Progenitor cell of endocrine pancreas (in vitro differentiated cells): Measurements from ENCODE around the gene ITGA2. TPM values are rescaled to one million over a fixed set of nuclear protein-coding genes. Genes with fewer than 3 reads are reported as not detected.

Source experiments
- DNase-seq: peaks from one replicate; pipeline ENCODE4 v3.0.0; 2021; ENCODE audit warnings: low spot score; ENCODE audit not compliant: unreplicated experiment
- H3K27ac Mint-ChIP-seq: 2 replicates; pipeline ENCODE4 v1.8.0; 2021; ENCODE audit warnings: mild to moderate bottlenecking, moderate library complexity, mixed read lengths
- H3K27me3 Mint-ChIP-seq: 2 replicates; pipeline ENCODE4 v1.8.0; 2021; ENCODE audit warnings: mixed read lengths
- H3K36me3 Mint-ChIP-seq: 2 replicates; pipeline ENCODE4 v1.8.0; 2022; ENCODE audit warnings: mixed read lengths; ENCODE audit not compliant: insufficient read depth
- H3K4me1 Mint-ChIP-seq: 2 replicates; pipeline ENCODE4 v1.8.0; 2021; ENCODE audit warnings: low read depth, mixed read lengths
- H3K4me3 Mint-ChIP-seq: 2 replicates; pipeline ENCODE4 v1.8.0; 2021; ENCODE audit warnings: low read depth, mild to moderate bottlenecking, moderate library complexity, mixed read lengths
- H3K9me3 Mint-ChIP-seq: 2 replicates; pipeline ENCODE4 v1.8.0; 2021; ENCODE audit warnings: low read depth, mixed read lengths
- total RNA-seq: library from RNA; stranded (reverse); gene quantifications from 2 replicates; pipeline ENCODE4 v1.2.1, GENCODE V29; 2021
- TF ChIP-seq, protein P1 (sequence below): fragments of 200-600 bp; sonication (generic); IDR thresholded peaks from one replicate; pipeline ENCODE4 v1.5.0; 2021; ENCODE audit warnings: antibody characterized with exemption, mild to moderate bottlenecking; ENCODE audit not compliant: unreplicated experiment

ITGA2 gene
- total RNA-seq, 1 donor from 2014 or later, result 5.1 TPM

DNA sequence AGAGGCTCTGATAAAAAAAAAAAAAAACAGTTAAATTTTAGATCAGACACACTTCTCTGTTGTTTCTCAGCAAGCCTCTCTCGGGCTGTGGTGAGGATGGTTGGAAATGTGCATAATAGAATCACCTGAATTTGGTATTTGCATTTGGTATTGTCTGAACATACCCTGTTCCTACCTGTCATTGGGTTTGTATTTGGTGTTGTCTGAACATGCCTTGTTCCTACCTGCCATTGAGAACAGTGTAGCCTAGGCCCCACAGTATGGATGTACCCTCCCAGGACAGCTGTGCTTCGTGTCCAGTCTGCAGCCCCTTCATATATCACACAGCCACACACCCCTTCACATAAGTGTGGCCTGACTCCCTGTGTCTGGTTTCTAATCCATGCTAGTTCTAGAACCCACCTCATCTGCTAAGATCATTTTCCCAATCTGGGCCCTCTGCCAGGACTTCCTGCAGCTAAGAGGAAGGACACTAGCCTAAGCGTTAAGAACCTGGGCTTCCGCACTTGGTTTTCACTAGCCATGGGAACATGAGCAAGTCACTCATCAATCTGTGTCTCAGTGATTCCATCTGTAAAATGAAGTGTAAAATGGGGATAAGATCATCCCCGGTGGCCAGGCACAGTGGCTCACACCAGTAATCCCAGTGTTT lies 49.2 kb downstream of the ITGA2 start:
- TF ChIP-seq, protein P1, sequence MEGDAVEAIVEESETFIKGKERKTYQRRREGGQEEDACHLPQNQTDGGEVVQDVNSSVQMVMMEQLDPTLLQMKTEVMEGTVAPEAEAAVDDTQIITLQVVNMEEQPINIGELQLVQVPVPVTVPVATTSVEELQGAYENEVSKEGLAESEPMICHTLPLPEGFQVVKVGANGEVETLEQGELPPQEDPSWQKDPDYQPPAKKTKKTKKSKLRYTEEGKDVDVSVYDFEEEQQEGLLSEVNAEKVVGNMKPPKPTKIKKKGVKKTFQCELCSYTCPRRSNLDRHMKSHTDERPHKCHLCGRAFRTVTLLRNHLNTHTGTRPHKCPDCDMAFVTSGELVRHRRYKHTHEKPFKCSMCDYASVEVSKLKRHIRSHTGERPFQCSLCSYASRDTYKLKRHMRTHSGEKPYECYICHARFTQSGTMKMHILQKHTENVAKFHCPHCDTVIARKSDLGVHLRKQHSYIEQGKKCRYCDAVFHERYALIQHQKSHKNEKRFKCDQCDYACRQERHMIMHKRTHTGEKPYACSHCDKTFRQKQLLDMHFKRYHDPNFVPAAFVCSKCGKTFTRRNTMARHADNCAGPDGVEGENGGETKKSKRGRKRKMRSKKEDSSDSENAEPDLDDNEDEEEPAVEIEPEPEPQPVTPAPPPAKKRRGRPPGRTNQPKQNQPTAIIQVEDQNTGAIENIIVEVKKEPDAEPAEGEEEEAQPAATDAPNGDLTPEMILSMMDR, result no peak
- Mint-ChIP-seq H3K36me3 (no peaks in the 10 kb centered on the region), H3K27ac (no peak overlapping the region), H3K4me1 (no peaks in the 10 kb centered on the region), H3K4me3 (no peak overlapping the region), H3K27me3 (no peaks in the 10 kb centered on the region), H3K9me3 (no peaks in the 10 kb centered on the region)
- DNase-seq, result no peak

DNA sequence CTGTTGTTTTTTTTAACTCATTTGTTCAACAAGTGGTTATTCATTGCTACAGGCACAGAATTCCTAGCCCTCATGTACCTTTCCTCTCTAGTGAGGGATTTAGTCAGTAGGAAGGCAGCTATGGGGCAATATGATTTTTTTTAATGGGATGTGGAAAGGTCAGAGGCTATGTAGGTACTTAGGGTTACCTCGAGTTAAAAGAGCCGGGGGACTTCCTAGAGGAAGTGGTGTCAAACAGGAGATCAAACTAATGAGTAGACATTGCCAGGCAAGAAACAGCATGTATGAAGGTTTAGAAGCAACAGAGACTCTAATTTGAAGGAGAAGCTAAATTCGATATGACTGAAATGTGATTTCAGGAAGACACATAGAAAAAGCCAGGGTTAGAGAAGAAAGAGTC lies 50.7 kb downstream of the ITGA2 start:
- Mint-ChIP-seq H3K27me3 (no peaks in the 10 kb centered on the region), H3K4me1 (no peaks in the 10 kb centered on the region), H3K36me3 (no peaks in the 10 kb centered on the region), H3K27ac (no peak overlapping the region), H3K4me3 (no peak overlapping the region), H3K9me3 (no peaks in the 10 kb centered on the region)
- DNase-seq, result no peak
- TF ChIP-seq, protein P1, result no peak

DNA sequence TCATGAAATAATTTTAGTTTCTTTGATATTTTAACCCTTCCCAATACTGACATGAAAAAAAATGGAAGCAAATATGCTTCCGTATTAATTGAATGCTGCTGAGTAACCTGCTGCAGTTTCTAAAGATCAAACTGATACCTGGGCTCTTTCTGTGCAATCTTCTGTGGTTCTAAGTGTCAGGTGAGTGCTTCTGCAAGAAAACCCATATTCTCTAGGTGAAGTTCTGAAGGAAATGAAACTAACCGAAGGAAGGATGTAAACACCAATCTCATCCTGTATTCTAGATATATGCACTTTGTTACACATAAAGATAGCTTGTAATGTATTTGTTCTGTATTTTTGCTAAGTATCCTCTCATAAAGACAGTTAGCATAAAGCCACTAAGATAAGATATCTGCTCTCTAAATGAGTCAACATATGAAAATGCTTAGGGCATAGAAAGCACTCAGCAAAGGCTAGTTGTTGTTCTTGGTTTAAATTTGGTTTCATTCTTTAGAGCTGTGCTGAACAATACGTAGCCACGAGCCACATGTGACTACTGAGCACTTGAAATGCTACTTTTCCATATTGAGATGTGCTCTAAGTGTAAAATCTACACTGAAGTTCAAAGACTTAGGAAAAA lies 52.0 kb downstream of the ITGA2 start:
- DNase-seq, result no peak
- no peak overlapping the region for H3K27ac Mint-ChIP-seq
- H3K9me3 Mint-ChIP-seq, result no peaks in the 10 kb centered on the region
- no peaks in the 10 kb centered on the region for H3K4me1 Mint-ChIP-seq
- no peaks in the 10 kb centered on the region for H3K27me3 Mint-ChIP-seq
- no peaks in the 10 kb centered on the region for H3K36me3 Mint-ChIP-seq
- no peak overlapping the region for H3K4me3 Mint-ChIP-seq
- TF ChIP-seq, protein P1, result no peak

DNA sequence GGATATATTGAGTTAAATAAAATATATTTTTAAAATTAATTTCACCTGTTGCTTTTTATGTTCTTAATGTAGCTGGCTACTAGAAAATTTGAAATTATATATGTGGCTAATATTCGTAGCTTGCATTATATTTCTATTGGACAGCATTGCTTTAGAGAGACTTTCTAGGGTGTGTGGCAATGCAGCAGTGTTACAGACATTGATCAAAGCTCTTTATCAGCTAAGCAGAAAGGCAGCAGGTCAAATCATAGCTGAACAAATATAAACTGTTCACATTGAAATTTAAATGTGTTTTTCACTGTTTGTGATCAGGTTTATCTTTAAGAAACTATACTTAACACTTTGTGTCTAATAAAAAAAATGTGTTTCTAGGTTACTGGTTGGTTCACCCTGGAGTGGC lies 52.6 kb downstream of the ITGA2 start:
- no peaks in the 10 kb centered on the region for H3K36me3 Mint-ChIP-seq
- H3K4me1 Mint-ChIP-seq, result no peaks in the 10 kb centered on the region
- no peak for DNase-seq
- no peaks in the 10 kb centered on the region for H3K9me3 Mint-ChIP-seq
- TF ChIP-seq, protein P1, result no peak
- no peak overlapping the region for H3K27ac Mint-ChIP-seq
- no peak overlapping the region for H3K4me3 Mint-ChIP-seq
- no peaks in the 10 kb centered on the region for H3K27me3 Mint-ChIP-seq

DNA sequence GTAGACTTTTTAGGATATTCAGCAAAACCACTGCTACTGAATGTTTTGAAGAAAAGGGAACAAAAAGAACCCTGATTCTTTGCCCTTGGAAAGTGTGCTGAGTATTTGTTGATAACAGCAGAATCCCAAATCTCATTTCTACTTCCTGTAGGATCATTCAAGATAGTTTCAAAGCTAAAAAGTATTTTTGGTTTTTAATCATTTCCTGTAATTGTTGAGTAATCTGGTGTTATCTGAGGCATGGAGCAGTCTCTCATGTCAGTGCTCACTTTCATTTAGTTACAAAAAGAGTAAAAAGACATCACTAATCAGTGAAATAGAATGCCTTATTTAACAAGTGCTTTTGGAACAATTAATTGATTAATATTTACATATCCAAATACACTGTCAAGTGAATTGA lies 56.1 kb downstream of the ITGA2 start:
- no peaks in the 10 kb centered on the region for H3K9me3 Mint-ChIP-seq
- H3K27ac Mint-ChIP-seq, result no peak overlapping the region
- TF ChIP-seq, protein P1, result no peak
- H3K27me3 Mint-ChIP-seq, result no peaks in the 10 kb centered on the region
- no peaks in the 10 kb centered on the region for H3K36me3 Mint-ChIP-seq
- no peaks in the 10 kb centered on the region for H3K4me1 Mint-ChIP-seq
- H3K4me3 Mint-ChIP-seq, result no peak overlapping the region
- no peak for DNase-seq
